Right cardiac atrium (tissue), 5 donors: Measurements from ENCODE around the gene HSPG2. TPM values are rescaled to one million over a fixed set of nuclear protein-coding genes. Genes with fewer than 3 reads are reported as not detected.
"Not testable (repeated sequence)": the region's sequence is repeated elsewhere in the genome, so short reads cannot be mapped to it uniquely, and the experiment has no call there.

Source experiments
- ATAC-seq, 2 donors: fragments of 200-7000 bp; cut with Tn5 transposase; one replicate each; pipeline versions ENCODE4 v1.8.0 to v1.9.1; 2020; ENCODE audit warnings: moderate library complexity in 2 of 2, mild to moderate bottlenecking in 1 of 2
- DNase-seq, 3 donors: peaks; one replicate each; pipeline ENCODE4 v3.0.0-alpha.2; 2020
- H3K27ac ChIP-seq: one replicate; pipeline ENCODE4 v1.5.1; 2013; ENCODE audit warnings: mild to moderate bottlenecking, low read length, control low read depth, moderate library complexity
- H3K27me3 ChIP-seq: one replicate; pipeline ENCODE4 v1.6.1; 2013; ENCODE audit not compliant: control insufficient read depth, insufficient read depth
- H3K4me1 ChIP-seq: one replicate; pipeline ENCODE4 v1.6.1; 2013; ENCODE audit warnings: low read length; ENCODE audit not compliant: control insufficient read depth, insufficient read depth
- H3K4me3 ChIP-seq: one replicate; pipeline ENCODE4 v1.5.1; 2013; ENCODE audit warnings: low read length, control low read depth
- H3K9me3 ChIP-seq: one replicate; pipeline ENCODE4 v1.6.1; 2013; ENCODE audit warnings: low read length; ENCODE audit not compliant: control insufficient read depth
- WGBS: extraction: QIAGEN DNeasy Blood & Tissue Kit; methylation state at CpG from one replicate; pipeline ENCODE4 v1.1.7; 2013; 5-methylcytosine and 5-hydroxymethylcytosine counted together
- intact Hi-C, 4 donors: fragments of 100-400 bp; cut with DNase I; formaldehyde crosslinking; loops; one replicate each; pipeline versions ENCODE4 v1.11.0 to v1.14.0; 2022 to 2023
- polyA plus RNA-seq: library from polyadenylated mRNA; stranded (reverse); fragments of 200-250 nt; gene quantifications from one replicate; pipeline ENCODE4 v1.2.3, GENCODE V29; 2013
- total RNA-seq, 4 donors: library from RNA; stranded (reverse); fragmentation: NEBNext Ultra II Directional; extraction: Animal tissue kit (Norgen Biotek cat#: 25700); gene quantifications; one replicate each; pipeline ENCODE4 v1.2.1, GENCODE V29; 2021
- donor health status: healthy with polysubstance abuse.
- donor health status: DM: no; HTN: yes; CAD: no.
- donor health status: DM: no; HTN: no; CAD: no.
- donor health status: DM: no; HTN: yes; CAD: no; lungs with severe emphysema.
- donor health status: DM: yes; HTN: yes; CAD: no.

Gene HSPG2
- total and polyA plus RNA-seq, 5 donors, result 257 to 659 (median 459) TPM

DNA sequence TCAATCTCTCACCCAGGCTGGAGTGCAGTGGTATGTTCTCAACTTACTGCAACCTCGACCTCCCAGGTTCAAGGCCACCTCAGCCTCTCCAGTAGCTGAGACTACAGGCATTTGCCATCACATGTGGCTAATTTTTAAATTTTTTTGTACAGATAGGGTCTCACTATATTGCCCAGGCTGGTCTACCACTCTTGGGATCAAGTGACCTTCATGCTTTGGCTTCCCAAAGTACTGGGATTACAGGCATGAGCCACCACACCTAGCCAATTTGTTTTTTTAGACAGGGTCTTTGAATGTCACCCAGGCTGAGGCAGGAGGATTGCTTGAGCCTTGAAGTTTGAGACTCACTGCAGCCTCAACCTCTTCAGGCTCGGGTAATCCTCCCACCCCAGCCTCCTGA lies 144.0 kb downstream of the HSPG2 start:
- no peaks in the 10 kb centered on the region for H3K4me1 ChIP-seq
- no peak for DNase-seq
- intact Hi-C loops, result no loop called here
- no peaks in the 10 kb centered on the region for H3K27me3 ChIP-seq
- no peak for ATAC-seq
- H3K9me3 ChIP-seq, result no peaks in the 10 kb centered on the region
- H3K27ac ChIP-seq, result no peak overlapping the region
- WGBS, result 92% methylated on average over 2 of the region's 2 CpGs
- H3K4me3 ChIP-seq, result no peak overlapping the region

DNA sequence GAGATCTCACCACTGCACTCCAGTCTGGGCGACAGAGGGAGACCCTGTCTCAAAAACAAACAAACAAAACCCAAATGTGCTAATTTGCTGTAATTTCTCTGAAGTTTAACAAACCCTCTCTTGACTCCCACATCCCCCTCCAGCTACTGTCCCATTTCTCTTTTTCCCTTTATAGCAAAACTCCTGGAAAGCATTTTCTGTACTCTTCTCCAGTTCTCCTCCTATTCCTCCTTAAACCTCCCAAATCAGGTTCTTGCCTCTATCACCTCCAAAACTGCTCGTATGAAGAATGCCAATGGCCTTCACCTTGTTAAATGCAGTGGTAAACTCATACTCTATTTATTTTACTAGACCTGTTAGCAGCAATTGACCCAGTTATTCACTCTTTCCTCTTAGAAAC lies 150.5 kb downstream of the HSPG2 start:
- Histone ChIP-seq H3K27ac (no peak overlapping the region), H3K27me3 (no peaks in the 10 kb centered on the region), H3K4me3 (no peak overlapping the region), H3K4me1 (no peaks in the 10 kb centered on the region), H3K9me3 (no peaks in the 10 kb centered on the region)
- DNase-seq, result no peak
- intact Hi-C loops, result no loop called here
- WGBS, result 75% methylated on average over 2 of the region's 2 CpGs
- ATAC-seq, result no peak

DNA sequence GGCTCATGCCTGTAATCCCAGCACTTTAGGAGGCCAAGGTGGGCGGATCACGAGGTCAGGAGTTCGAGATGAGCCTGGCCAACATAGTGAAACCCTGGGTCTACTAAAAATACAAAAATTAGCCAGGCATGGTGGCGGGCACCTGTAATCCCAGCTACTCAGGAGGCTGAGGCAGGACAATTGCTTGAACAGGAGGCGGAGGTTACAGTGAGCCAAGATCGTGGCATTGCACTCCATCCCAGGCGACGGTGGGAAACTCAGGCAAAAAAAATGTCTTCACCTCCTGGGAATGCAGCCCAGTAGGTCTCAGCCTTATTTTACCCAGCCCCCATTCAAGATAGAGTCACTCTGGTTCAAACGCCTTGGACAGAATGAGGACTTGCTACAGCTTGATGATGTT lies 151.3 kb downstream of the HSPG2 start:
- not testable (repeated sequence) for DNase-seq

DNA sequence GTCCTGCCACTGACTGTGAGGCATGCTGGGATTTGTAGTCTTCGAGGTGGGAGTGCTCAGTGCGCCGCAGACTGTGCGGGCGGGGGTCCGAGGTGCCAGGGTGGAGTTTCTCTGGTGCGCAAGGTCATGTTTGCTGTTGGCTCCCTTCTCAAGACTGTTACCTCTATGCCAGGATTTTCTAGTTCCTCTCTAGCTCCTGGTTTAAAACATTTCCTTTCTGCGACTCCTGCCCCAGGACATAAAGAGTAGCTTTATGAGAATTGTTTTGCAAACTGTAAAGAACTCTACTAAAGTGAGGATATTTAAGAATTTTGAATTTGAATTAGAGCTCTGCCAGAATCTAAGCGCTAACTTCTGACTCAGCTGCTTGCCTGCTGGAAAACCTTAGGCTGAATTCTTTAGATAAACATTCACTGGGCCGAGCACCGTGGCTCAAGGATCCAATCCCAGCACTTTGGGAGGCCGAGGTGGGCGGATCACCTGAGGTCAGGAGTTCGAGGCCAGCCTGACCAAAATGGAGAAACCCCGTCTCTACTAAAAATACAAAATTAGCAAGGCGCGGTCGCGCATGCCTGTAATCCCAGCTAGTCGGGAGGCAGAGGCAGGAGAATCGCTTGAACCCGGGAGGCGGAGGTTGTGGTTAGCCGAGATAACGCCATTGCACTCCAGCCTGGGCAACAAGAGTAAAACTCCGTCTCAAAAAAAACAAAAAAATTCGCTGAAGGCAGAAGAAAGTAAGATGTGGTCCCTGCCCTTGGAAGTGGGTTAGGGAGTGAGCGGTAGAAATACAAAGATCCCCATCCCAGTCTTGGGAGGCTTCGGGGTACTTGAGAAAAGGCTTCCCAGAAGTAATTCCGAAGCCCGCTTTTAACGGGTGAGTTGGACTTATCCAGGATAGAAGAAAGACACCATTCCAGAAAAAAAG lies 153.2 kb downstream of the HSPG2 start:
- DNase-seq (peak; percentile 25 to 74 (median 62)), ATAC-seq (peak in 1 of 2 donors; percentile 4)
- H3K27ac ChIP-seq, result peak overlapping the region; percentile 17
- intact Hi-C loops, result no loop called here
- H3K27me3 ChIP-seq, result no peaks in the 10 kb centered on the region
- 49% methylated on average over 32 of the region's 32 CpGs for WGBS
- H3K4me1 ChIP-seq, result peaks cover 3% of the 10 kb centered on the region
- no peaks in the 10 kb centered on the region for H3K9me3 ChIP-seq
- H3K4me3 ChIP-seq, result peak overlapping the region; percentile 68

More for the DNA sequence above, 151.3 kb downstream of the HSPG2 start:
- H3K4me1 ChIP-seq, intact Hi-C loops, H3K27me3 ChIP-seq, H3K9me3 ChIP-seq, ATAC-seq, H3K4me3 ChIP-seq, H3K27ac ChIP-seq: not testable (repeated sequence)
- 83% methylated on average over 9 of the region's 9 CpGs for whole genome bisulfite sequencing

DNA sequence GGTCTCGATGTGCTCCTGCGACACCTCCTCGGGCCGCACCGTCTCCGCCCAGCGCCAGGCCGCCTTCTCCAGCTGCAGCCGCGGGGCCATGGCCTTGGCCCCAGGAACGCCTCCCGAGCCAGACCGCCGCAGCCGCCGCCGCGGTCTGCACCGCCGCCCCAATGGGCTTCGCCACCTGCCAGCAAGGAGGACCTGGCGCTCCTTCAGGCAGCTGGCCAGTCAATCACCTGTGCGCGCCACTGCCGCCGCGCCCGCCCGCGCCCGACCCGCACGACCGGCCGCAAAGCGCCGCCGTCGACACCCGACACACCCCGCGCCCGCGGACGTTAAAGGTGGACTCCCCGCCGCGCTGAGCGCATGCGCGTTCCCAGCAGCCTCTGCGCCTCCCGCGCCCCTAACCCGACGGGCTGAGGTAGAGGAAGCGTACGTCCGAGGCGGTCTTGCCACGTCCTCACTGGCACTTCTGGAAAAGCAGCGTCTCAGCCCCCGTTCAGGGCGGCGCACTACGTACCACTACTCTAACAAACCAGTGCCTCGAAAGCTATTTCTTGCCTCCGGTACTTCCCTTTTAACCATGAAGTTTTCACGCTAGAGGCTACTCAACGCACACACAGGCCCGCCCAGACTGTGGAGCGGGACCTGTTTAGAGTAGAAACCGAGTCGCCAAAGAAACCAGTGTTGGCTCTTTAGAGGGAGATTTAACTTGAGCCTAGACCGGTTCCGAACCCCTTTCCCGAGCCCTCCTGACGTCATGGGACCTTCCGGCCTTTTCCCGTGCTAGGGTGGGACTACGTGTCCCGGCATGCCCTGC lies 154.0 kb downstream of the HSPG2 start, which contains the start of gene USP48:
USP48 (minus strand) TSS at position 282 of the 811 bp plus-strand sequence; CDS start at position 90, 192 bp downstream.
- Histone ChIP-seq H3K27me3 (no peaks in the 10 kb centered on the region), H3K4me1 (peaks cover 3% of the 10 kb centered on the region), H3K4me3 (peak within 1 kb of the TSS; percentile 68), H3K27ac (peak within 1 kb of the TSS; percentile 98), H3K9me3 (no peaks in the 10 kb centered on the region)
- ATAC-seq (peak; percentile 97 to 98), DNase-seq (peak; percentile 97 to 99 (median 99))
- under 1% methylated on average over 82 of the region's 82 CpGs for WGBS
- intact Hi-C loops, result no loop called here

DNA sequence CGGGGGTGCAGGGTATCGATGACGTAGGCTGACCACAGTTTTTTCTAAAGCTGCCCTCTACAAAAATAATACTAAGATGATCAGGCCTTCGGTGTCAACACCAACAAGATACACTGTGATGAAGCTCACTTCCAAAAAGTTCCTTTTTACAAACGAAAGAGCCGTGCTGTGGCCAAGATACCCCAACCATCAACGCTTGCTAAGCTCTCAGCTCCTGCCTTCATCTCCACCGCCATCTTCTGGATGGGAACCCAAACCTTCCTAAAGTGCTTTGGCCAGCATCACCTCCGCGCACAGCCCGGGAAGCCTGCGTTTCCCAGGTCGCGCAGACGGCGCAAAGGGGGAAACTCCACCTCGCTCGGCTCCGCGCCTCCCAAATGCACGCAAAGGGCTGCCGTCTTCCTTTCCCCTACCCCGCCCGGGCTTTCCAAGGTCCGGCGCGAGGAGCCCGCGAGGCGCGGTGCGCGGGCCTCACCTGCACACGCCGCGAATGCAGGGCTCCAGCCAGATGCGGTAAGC lies 154.7 kb downstream of the HSPG2 start:
- Histone ChIP-seq H3K4me3 (peak overlapping the region; percentile 68), H3K27ac (peak overlapping the region; percentile 62), H3K9me3 (no peaks in the 10 kb centered on the region), H3K27me3 (no peaks in the 10 kb centered on the region), H3K4me1 (peaks cover 3% of the 10 kb centered on the region)
- ATAC-seq (peak; percentile 20 to 34), DNase-seq (peak in 2 of 3 donors; percentile 47 to 69)
- intact Hi-C loops, result no loop called here
- WGBS, result under 1% methylated on average over 37 of the region's 37 CpGs

DNA sequence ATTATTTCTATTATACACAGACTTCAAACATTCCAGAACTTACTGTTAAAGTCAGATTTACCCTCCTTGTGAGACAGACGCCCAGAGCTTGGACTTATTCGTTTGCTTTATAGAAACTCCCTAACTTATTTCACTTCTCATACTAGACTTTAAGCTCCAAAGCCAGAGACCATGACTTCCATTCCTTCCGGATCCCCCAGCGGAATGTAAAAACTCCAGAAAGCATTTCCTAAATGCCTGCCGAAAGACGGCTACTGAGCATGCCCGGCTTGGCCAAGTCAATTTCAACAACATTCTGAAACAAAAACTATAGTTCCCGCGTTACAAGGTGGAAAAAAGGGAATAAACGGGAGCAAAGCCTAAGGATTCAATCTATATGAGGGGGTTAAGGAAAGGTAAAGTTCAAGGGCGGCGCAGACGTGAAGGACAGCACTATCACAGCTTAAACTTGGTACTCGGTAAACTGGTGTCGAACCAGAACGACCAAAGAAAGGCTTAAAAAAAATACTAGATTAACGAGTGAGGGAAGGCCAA lies 155.2 kb downstream of the HSPG2 start:
- Histone ChIP-seq H3K4me1 (peaks cover 3% of the 10 kb centered on the region), H3K27me3 (no peaks in the 10 kb centered on the region), H3K9me3 (no peaks in the 10 kb centered on the region), H3K4me3 (peak overlapping the region; percentile 68), H3K27ac (peak overlapping the region; percentile 62)
- DNase-seq (no peak), ATAC-seq (no peak)
- intact Hi-C loops, result no loop called here
- under 1% methylated on average over 17 of the region's 17 CpGs for WGBS

DNA sequence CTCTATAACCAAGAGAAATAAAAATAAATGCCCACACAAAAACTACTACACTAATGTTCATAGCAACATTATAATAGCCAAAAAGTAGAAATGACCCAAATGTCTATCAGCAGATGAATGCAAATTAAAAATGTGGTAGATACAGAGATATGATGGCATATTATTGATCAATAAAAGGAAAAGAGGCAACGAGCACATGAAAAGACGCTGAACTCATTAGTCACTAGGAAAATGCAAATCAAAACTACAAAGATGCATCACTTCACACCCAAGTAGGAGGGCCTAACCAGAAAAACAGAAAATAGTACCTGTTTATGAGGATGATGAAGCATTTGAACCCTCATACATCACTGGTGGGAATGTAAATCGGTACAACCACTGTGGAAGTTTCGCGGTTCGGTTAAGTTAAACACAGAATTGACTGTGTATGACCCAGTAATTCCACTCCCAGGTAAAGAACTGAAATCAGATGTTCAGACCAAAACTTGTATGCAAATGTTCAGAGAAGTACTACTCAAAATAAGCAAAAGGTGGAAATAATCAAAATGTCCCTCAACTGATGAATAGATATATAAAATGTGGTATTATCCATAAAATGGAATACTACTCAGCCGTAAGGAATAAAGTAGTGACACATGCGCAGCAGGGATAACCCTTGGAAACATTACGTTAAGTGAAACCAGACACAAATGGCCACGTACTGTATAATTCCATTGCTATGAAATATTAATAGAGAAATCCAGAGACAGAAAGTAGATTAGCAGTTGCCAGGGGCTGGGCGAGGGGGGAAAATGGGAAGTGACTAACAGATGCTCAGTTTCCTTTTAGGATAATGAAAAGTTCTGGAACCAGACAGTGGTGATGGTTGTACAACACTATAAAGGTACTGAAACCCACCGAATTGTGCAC lies 157.2 kb downstream of the HSPG2 start:
- Histone ChIP-seq H3K27me3 (no peaks in the 10 kb centered on the region), H3K27ac (no peak overlapping the region), H3K9me3 (no peaks in the 10 kb centered on the region), H3K4me1 (peaks cover 7% of the 10 kb centered on the region), H3K4me3 (no peak overlapping the region)
- intact Hi-C loops, result no loop called here
- WGBS, result 82% methylated on average over 12 of the region's 12 CpGs
- no peak for ATAC-seq
- DNase-seq, result no peak

DNA sequence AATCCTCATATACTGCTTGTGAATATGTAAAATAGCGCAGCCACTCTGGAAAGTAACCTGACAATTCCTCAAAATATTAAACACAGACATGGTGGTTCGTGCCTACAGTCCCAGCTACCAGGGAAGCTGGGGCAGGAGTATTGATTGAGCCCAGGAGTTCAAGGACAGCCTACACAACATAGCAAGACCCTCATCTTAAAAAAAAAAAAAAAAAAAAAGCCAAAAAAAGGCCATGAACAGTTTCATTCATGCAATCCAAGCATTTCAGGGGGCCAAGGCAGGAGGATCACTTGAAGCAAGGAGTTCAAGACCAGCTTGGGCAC lies 158.7 kb downstream of the HSPG2 start:
- Histone ChIP-seq H3K4me3 (no peak overlapping the region), H3K27ac (no peak overlapping the region), H3K9me3 (no peaks in the 10 kb centered on the region), H3K27me3 (no peaks in the 10 kb centered on the region), H3K4me1 (peaks cover 7% of the 10 kb centered on the region)
- ATAC-seq, result no peak
- WGBS, result 98% methylated on average over 2 of the region's 2 CpGs
- DNase-seq, result no peak
- intact Hi-C loops, result no loop called here

DNA sequence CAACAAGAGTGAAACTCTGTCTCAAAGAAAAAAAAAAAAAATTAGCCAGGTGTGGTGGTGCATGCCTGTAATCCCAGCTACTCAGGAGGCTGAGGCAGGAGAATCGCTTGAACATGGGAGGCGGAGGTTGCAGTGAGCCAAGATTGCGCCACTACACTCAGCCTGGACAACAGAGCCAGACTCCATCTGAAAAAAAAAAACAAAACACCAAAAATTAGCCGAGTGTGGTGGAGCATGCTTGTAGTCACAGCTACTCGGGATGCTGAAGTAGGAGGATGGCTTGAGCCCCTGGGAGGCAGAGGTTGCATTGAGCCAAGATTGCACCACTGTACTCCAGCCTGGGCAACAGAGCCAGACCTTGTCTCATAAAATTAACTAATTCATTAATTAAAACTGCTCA lies 160.2 kb downstream of the HSPG2 start:
- ATAC-seq, H3K9me3 ChIP-seq, intact Hi-C loops, H3K4me3 ChIP-seq, H3K4me1 ChIP-seq, H3K27me3 ChIP-seq, H3K27ac ChIP-seq, DNase-seq: not testable (repeated sequence)
- 86% methylated on average over 5 of the region's 5 CpGs for WGBS
